ENCODE measurements around the gene RBMS1. TPM values are rescaled to one million over a fixed set of nuclear protein-coding genes. Genes with fewer than 3 reads are reported as not detected.

RBMS1 gene
- total and polyA plus RNA-seq, 4 donors: 7.9 to 23.5 (median 15.5) TPM

DNA sequence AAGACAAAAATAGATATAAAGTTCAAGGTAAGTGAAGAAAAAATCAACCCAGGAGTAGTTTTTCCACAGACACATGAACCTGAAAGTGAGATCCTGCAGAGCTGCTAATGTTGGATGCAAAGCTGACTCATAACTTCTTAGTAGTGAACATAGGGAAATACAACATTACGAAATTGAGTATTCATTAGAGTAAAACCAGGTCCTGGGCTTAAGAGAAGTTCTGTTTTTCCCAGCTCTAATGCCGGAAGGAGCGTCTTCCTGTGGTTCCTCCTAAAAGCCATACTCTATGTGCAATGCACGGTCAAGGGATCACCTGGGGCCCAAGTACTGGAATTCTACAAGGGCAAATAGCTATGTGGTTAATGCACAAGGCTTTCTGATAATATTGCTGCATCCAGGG lies 141.7 kb downstream of the RBMS1 start:
- Histone ChIP-seq H3K9me3 (ENCODE audit: control insufficient read depth in 4 of 4, low read length in 3 of 4) (no peaks in the 10 kb centered on the region), H3K27ac (ENCODE audit: low read depth in 1 of 2, low read length in 2 of 2) (no peak overlapping the region), H3K9ac (ENCODE audit: low read depth in 1 of 2, low read length in 2 of 2) (no peak overlapping the region), H3K27me3 (ENCODE audit: control insufficient read depth in 4 of 4, insufficient read depth in 4 of 4, low read length in 3 of 4) (no peaks in the 10 kb centered on the region), H3K4me3 (ENCODE audit: low read depth in 1 of 3, low read length in 3 of 3) (no peak overlapping the region), H3K4me1 (ENCODE audit: control insufficient read depth in 4 of 4, insufficient read depth in 4 of 4, low read length in 3 of 4) (peaks cover 0 to 1% (median 0%) of the 10 kb centered on the region in 4 donors), H3K36me3 (ENCODE audit: control insufficient read depth in 4 of 4, insufficient read depth in 3 of 4, low read depth in 1 of 4, low read length in 3 of 4) (no peaks in the 10 kb centered on the region)
- no peak for DNase-seq (ENCODE audit: low spot score)
- 80% methylated on average over 4 of the region's 4 CpGs for WGBS
- no peak for TF ChIP-seq FOXA2 (IDR thresholded peaks at IDR 0.05)
- TF ChIP-seq HNF4A (conservative IDR thresholded peaks at IDR 0.05): no peak
- TF ChIP-seq JUND (IDR thresholded peaks at IDR 0.05): no peak
- TF ChIP-seq TAF1 (conservative IDR thresholded peaks at IDR 0.05): no peak
- no peak for TF ChIP-seq GABPA (IDR thresholded peaks at IDR 0.05 in 1 of 2, conservative IDR thresholded peaks at IDR 0.05 in 1 of 2)
- TF ChIP-seq, protein P1, sequence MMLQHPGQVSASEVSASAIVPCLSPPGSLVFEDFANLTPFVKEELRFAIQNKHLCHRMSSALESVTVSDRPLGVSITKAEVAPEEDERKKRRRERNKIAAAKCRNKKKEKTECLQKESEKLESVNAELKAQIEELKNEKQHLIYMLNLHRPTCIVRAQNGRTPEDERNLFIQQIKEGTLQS (IDR thresholded peaks at IDR 0.05): no peak
- TF ChIP-seq EGR1 (IDR thresholded peaks at IDR 0.05; ENCODE audit: low read depth in 2 of 2): no peak
- no peak for TF ChIP-seq FOXA1 (IDR thresholded peaks at IDR 0.05)
- TF ChIP-seq, protein P2, sequence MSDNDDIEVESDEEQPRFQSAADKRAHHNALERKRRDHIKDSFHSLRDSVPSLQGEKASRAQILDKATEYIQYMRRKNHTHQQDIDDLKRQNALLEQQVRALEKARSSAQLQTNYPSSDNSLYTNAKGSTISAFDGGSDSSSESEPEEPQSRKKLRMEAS (IDR thresholded peaks at IDR 0.05): no peak
- no peak for TF ChIP-seq RAD21 (IDR thresholded peaks at IDR 0.05)
- TF ChIP-seq YY1 (IDR thresholded peaks at IDR 0.05): no peak
- no peak for TF ChIP-seq RXRA (IDR thresholded peaks at IDR 0.05)
- TF ChIP-seq HNF4G (IDR thresholded peaks at IDR 0.05): no peak
- TF ChIP-seq SP1 (IDR thresholded peaks at IDR 0.05): no peak
- no peak for TF ChIP-seq NR2F2 (IDR thresholded peaks at IDR 0.05)
- TF ChIP-seq, protein P3, sequence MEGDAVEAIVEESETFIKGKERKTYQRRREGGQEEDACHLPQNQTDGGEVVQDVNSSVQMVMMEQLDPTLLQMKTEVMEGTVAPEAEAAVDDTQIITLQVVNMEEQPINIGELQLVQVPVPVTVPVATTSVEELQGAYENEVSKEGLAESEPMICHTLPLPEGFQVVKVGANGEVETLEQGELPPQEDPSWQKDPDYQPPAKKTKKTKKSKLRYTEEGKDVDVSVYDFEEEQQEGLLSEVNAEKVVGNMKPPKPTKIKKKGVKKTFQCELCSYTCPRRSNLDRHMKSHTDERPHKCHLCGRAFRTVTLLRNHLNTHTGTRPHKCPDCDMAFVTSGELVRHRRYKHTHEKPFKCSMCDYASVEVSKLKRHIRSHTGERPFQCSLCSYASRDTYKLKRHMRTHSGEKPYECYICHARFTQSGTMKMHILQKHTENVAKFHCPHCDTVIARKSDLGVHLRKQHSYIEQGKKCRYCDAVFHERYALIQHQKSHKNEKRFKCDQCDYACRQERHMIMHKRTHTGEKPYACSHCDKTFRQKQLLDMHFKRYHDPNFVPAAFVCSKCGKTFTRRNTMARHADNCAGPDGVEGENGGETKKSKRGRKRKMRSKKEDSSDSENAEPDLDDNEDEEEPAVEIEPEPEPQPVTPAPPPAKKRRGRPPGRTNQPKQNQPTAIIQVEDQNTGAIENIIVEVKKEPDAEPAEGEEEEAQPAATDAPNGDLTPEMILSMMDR (IDR thresholded peaks at IDR 0.05; ENCODE audit: low read depth, low read length, missing input control): no peak
- TF ChIP-seq, protein P4, sequence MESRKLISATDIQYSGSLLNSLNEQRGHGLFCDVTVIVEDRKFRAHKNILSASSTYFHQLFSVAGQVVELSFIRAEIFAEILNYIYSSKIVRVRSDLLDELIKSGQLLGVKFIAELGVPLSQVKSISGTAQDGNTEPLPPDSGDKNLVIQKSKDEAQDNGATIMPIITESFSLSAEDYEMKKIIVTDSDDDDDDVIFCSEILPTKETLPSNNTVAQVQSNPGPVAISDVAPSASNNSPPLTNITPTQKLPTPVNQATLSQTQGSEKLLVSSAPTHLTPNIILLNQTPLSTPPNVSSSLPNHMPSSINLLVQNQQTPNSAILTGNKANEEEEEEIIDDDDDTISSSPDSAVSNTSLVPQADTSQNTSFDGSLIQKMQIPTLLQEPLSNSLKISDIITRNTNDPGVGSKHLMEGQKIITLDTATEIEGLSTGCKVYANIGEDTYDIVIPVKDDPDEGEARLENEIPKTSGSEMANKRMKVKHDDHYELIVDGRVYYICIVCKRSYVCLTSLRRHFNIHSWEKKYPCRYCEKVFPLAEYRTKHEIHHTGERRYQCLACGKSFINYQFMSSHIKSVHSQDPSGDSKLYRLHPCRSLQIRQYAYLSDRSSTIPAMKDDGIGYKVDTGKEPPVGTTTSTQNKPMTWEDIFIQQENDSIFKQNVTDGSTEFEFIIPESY (IDR thresholded peaks at IDR 0.05): no peak
- TF ChIP-seq, protein P5, sequence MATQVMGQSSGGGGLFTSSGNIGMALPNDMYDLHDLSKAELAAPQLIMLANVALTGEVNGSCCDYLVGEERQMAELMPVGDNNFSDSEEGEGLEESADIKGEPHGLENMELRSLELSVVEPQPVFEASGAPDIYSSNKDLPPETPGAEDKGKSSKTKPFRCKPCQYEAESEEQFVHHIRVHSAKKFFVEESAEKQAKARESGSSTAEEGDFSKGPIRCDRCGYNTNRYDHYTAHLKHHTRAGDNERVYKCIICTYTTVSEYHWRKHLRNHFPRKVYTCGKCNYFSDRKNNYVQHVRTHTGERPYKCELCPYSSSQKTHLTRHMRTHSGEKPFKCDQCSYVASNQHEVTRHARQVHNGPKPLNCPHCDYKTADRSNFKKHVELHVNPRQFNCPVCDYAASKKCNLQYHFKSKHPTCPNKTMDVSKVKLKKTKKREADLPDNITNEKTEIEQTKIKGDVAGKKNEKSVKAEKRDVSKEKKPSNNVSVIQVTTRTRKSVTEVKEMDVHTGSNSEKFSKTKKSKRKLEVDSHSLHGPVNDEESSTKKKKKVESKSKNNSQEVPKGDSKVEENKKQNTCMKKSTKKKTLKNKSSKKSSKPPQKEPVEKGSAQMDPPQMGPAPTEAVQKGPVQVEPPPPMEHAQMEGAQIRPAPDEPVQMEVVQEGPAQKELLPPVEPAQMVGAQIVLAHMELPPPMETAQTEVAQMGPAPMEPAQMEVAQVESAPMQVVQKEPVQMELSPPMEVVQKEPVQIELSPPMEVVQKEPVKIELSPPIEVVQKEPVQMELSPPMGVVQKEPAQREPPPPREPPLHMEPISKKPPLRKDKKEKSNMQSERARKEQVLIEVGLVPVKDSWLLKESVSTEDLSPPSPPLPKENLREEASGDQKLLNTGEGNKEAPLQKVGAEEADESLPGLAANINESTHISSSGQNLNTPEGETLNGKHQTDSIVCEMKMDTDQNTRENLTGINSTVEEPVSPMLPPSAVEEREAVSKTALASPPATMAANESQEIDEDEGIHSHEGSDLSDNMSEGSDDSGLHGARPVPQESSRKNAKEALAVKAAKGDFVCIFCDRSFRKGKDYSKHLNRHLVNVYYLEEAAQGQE (IDR thresholded peaks at IDR 0.05): no peak
